HL-60 (cell line): ENCODE measurements around the gene CD44.

Experiments used
- DNase-seq, 2 experiments: peaks; one replicate each; pipeline ENCODE4 v3.0.0-alpha.2; 2010 to 2020; ENCODE audit warnings: low read depth in 1 of 2, low spot score in 1 of 2
- H3K27ac ChIP-seq: fragments of 250-450 bp; sonication (Bioruptor Pico); replicated peaks from 2 replicates; pipeline ENCODE4 v1.5.1; 2020; ENCODE audit warnings: mild to moderate bottlenecking, moderate library complexity
- H3K27me3 ChIP-seq: fragments of 250-450 bp; sonication (Bioruptor Pico); 2 replicates; pipeline ENCODE4 v1.5.1; 2021; ENCODE audit warnings: mild to moderate bottlenecking, moderate library complexity; ENCODE audit not compliant: insufficient read depth, poor library complexity, severe bottlenecking
- H3K4me3 ChIP-seq: replicated peaks from 2 replicates; pipeline ENCODE4 v1.5.1; 2011; ENCODE audit warnings: mild to moderate bottlenecking, control low read depth, low read length; ENCODE audit not compliant: insufficient read depth
- CTCF ChIP-seq: IDR thresholded peaks from one replicate; pipeline ENCODE4 v1.5.1; 2011; ENCODE audit warnings: low read length, control low read depth, inconsistent platforms; ENCODE audit not compliant: insufficient read depth
- GABPA ChIP-seq: IDR thresholded peaks from 2 replicates; pipeline ENCODE4 v1.6.1; 2012; ENCODE audit warnings: low read depth
- POLR2AphosphoS5 ChIP-seq: IDR thresholded peaks from 2 replicates; pipeline ENCODE4 v1.6.1; 2012; ENCODE audit warnings: low read depth
- REST ChIP-seq: IDR thresholded peaks from 2 replicates; pipeline ENCODE4 v1.6.1; 2012; ENCODE audit warnings: low read depth; ENCODE audit not compliant: insufficient replicate concordance
- SPI1 ChIP-seq: IDR thresholded peaks from 2 replicates; pipeline ENCODE4 v1.6.1; 2012; ENCODE audit warnings: low read depth, mild to moderate bottlenecking, borderline replicate concordance

CD44 gene

GRCh38 chr11:35150454-35150853 lies 11.5 kb downstream of the CD44 start:
- no peak for TF ChIP-seq REST
- TF ChIP-seq GABPA, result no peak
- TF ChIP-seq SPI1, result no peak
- no peak for TF ChIP-seq POLR2AphosphoS5
- no peak for TF ChIP-seq CTCF
- no peaks in the 10 kb centered on the region for H3K27me3 ChIP-seq
- H3K27ac ChIP-seq, result no peak overlapping the region
- no peak overlapping the region for H3K4me3 ChIP-seq
- DNase-seq, result no peak

GRCh38 chr11:35151241-35151640 lies 12.3 kb downstream of the CD44 start:
- TF ChIP-seq CTCF (no peak), REST (no peak), GABPA (no peak), SPI1 (no peak), POLR2AphosphoS5 (no peak)
- no peak overlapping the region for H3K4me3 ChIP-seq
- no peaks in the 10 kb centered on the region for H3K27me3 ChIP-seq
- DNase-seq, result no peak
- no peak overlapping the region for H3K27ac ChIP-seq

GRCh38 chr11:35151683-35152280 lies 12.8 kb downstream of the CD44 start:
- Histone ChIP-seq H3K27ac (no peak overlapping the region), H3K27me3 (no peaks in the 10 kb centered on the region), H3K4me3 (no peak overlapping the region)
- TF ChIP-seq CTCF (no peak), REST (no peak), SPI1 (no peak), POLR2AphosphoS5 (no peak), GABPA (no peak)
- no peak for DNase-seq
